ENCODE data around the gene RPAP2.

DNA sequence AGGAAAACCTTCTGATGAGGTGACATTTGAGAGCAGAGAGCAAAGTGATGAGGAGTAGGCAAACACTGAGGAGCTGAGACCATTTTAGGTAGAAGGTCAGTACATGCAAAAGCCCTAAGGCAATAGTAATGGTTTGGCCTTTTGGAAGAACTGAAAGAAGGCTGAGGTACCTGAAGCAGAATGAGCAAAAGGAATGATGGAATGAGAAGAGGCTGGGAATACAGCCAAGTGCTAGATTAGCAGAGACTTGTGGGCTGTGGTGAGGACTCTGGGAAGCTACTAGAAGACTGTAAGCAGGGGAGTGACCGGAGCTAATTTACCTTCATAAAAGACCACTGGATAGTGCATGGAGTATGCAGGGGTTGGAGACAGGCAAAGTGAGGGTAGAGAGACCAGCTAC is 110.0 kb downstream of the RPAP2 start:
- TF ChIP-seq POLR2A (IDR thresholded peaks at IDR 0.05; ENCODE audit: borderline replicate concordance, extremely low read depth, insufficient read depth, insufficient read length) (no peak), POLR2AphosphoS5 (IDR thresholded peaks at IDR 0.05; ENCODE audit: low read depth, low read length) (no peak), CTCF (IDR thresholded peaks at IDR 0.05 in 2 of 3, conservative IDR thresholded peaks at IDR 0.05 in 1 of 3; ENCODE audit: borderline replicate concordance in 1 of 3, insufficient read depth in 1 of 3, low read depth in 2 of 3, low read length in 2 of 3) (no peak), EZH2 (IDR thresholded peaks at IDR 0.05) (no peak), SIN3A (IDR thresholded peaks at IDR 0.05; ENCODE audit: low read depth) (no peak), EZH2phosphoT487 (IDR thresholded peaks at IDR 0.05; ENCODE audit: borderline replicate concordance) (no peak), TCF7L2 (IDR thresholded peaks at IDR 0.05; ENCODE audit: borderline replicate concordance, extremely low read depth, insufficient read depth, insufficient read length) (no peak)
